HCT116 (cell line): Measurements from ENCODE around the gene DKK3.

Experiments used
- ATF3 ChIP-seq: IDR thresholded peaks from 2 replicates; pipeline ENCODE4 v1.6.1; 2012
- CBX3 ChIP-seq: IDR thresholded peaks from 2 replicates; pipeline ENCODE4 v1.6.1; 2012; ENCODE audit warnings: low read depth
- ELF1 ChIP-seq: IDR thresholded peaks from 2 replicates; pipeline ENCODE4 v1.6.1; 2012; ENCODE audit warnings: low read depth, borderline replicate concordance
- EZH2 ChIP-seq: fragments of 200-600 bp; sonication (generic); IDR thresholded peaks from 2 replicates; pipeline ENCODE4 v1.6.1; 2017; ENCODE audit warnings: antibody characterized with exemption, mixed run types
- EZH2phosphoT487 ChIP-seq: fragments of 200-600 bp; IDR thresholded peaks from 2 replicates; pipeline ENCODE4 v1.6.1; 2018; ENCODE audit warnings: antibody characterized with exemption, borderline replicate concordance
- MAX ChIP-seq: IDR thresholded peaks from 2 replicates; pipeline ENCODE4 v1.6.1; 2012
- POLR2A ChIP-seq: IDR thresholded peaks from 2 replicates; pipeline ENCODE4 v1.7.0; 2011; ENCODE audit warnings: borderline replicate concordance; ENCODE audit not compliant: insufficient read depth, insufficient read length; ENCODE audit errors: extremely low read depth
- POLR2AphosphoS5 ChIP-seq: IDR thresholded peaks from 2 replicates; pipeline ENCODE4 v1.6.1; 2011; ENCODE audit warnings: mild to moderate bottlenecking, low read depth, low read length, moderate library complexity
- RAD21 ChIP-seq: IDR thresholded peaks from 2 replicates; pipeline ENCODE4 v1.6.1; 2012; ENCODE audit warnings: low read depth, mild to moderate bottlenecking
- SP1 ChIP-seq: IDR thresholded peaks from 2 replicates; pipeline ENCODE4 v1.6.1; 2012; ENCODE audit warnings: low read depth
- YY1 ChIP-seq: IDR thresholded peaks from 2 replicates; pipeline ENCODE4 v1.6.1; 2011; ENCODE audit warnings: low read length, low read depth, moderate library complexity, mild to moderate bottlenecking; ENCODE audit not compliant: insufficient replicate concordance; ENCODE audit errors: extremely low read depth
- ZFX ChIP-seq: fragments of 450-650 bp; IDR thresholded peaks from 2 replicates; pipeline ENCODE4 v1.6.1; 2017
- TF ChIP-seq, protein P1 (sequence below), 3 experiments: fragments of 200-600 bp in 1 of 3; sonication (generic) in 1 of 3; IDR thresholded peaks in 2 of 3; conservative IDR thresholded peaks in 1 of 3; 2 replicates each; pipeline ENCODE4 v1.5.1; 2012 to 2017; ENCODE audit warnings: low read depth in 2 of 3, low read length in 2 of 3, antibody characterized with exemption in 1 of 3, borderline replicate concordance in 1 of 3, control low read depth in 1 of 3, mild to moderate bottlenecking in 1 of 3, mixed read lengths in 1 of 3, mixed run types in 1 of 3, moderate library complexity in 1 of 3; ENCODE audit not compliant: insufficient read depth in 1 of 3
- TF ChIP-seq, protein P2 (sequence below): IDR thresholded peaks from 2 replicates; pipeline ENCODE4 v1.6.1; 2012; ENCODE audit warnings: low read depth

- TF ChIP-seq, protein P1, sequence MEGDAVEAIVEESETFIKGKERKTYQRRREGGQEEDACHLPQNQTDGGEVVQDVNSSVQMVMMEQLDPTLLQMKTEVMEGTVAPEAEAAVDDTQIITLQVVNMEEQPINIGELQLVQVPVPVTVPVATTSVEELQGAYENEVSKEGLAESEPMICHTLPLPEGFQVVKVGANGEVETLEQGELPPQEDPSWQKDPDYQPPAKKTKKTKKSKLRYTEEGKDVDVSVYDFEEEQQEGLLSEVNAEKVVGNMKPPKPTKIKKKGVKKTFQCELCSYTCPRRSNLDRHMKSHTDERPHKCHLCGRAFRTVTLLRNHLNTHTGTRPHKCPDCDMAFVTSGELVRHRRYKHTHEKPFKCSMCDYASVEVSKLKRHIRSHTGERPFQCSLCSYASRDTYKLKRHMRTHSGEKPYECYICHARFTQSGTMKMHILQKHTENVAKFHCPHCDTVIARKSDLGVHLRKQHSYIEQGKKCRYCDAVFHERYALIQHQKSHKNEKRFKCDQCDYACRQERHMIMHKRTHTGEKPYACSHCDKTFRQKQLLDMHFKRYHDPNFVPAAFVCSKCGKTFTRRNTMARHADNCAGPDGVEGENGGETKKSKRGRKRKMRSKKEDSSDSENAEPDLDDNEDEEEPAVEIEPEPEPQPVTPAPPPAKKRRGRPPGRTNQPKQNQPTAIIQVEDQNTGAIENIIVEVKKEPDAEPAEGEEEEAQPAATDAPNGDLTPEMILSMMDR (IDR thresholded peaks at IDR 0.05 in 2 of 3, conservative IDR thresholded peaks at IDR 0.05 in 1 of 3; ENCODE audit: borderline replicate concordance in 1 of 3, insufficient read depth in 1 of 3, low read depth in 2 of 3, low read length in 2 of 3), result no peak
- TF ChIP-seq, protein P2, sequence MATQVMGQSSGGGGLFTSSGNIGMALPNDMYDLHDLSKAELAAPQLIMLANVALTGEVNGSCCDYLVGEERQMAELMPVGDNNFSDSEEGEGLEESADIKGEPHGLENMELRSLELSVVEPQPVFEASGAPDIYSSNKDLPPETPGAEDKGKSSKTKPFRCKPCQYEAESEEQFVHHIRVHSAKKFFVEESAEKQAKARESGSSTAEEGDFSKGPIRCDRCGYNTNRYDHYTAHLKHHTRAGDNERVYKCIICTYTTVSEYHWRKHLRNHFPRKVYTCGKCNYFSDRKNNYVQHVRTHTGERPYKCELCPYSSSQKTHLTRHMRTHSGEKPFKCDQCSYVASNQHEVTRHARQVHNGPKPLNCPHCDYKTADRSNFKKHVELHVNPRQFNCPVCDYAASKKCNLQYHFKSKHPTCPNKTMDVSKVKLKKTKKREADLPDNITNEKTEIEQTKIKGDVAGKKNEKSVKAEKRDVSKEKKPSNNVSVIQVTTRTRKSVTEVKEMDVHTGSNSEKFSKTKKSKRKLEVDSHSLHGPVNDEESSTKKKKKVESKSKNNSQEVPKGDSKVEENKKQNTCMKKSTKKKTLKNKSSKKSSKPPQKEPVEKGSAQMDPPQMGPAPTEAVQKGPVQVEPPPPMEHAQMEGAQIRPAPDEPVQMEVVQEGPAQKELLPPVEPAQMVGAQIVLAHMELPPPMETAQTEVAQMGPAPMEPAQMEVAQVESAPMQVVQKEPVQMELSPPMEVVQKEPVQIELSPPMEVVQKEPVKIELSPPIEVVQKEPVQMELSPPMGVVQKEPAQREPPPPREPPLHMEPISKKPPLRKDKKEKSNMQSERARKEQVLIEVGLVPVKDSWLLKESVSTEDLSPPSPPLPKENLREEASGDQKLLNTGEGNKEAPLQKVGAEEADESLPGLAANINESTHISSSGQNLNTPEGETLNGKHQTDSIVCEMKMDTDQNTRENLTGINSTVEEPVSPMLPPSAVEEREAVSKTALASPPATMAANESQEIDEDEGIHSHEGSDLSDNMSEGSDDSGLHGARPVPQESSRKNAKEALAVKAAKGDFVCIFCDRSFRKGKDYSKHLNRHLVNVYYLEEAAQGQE, result no peak
- TF ChIP-seq ATF3 (no peak), CBX3 (no peak), EZH2 (no peak), MAX (no peak), EZH2phosphoT487 (no peak), YY1 (no peak), ELF1 (no peak), POLR2A (no peak), POLR2AphosphoS5 (no peak), ZFX (no peak), SP1 (no peak), RAD21 (no peak)
Observed at GRCh38 chr11:11969380-11970215, 38.8 kb downstream of the DKK3 start.
